Measurements from ENCODE around the gene KHK.
"Not testable (repeated sequence)": the region's sequence is repeated elsewhere in the genome, so short reads cannot be mapped to it uniquely, and the experiment has no call there.

Gene KHK

GRCh38 chr2:27060323-27060722 is 26.2 kb upstream of the KHK start:
- DNase-seq: no peak

- no peak for DNase-seq
Observed at GRCh38 chr2:27065128-27065527, 21.4 kb upstream of the KHK start.

DNA sequence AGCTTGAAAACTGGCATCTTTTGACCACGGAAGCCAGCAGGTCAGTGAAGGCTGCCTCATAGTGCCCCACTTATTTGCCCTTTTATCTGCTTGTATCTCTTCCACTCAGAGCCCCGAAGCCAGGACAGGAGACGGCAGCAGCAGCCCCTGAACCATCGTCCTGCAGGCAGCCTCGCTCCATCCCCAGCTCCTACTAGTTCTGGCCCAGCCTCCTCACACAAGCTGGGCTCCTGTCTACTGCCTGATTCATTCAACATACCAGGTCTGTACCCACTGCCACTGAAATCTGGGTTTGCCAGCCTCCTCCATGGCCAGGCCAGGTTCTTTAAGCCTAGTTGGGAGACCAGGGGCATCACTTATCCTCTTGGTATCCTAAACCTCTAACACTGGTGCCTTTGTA is 19.2 kb upstream of the KHK start:
- DNase-seq: no peak

DNA sequence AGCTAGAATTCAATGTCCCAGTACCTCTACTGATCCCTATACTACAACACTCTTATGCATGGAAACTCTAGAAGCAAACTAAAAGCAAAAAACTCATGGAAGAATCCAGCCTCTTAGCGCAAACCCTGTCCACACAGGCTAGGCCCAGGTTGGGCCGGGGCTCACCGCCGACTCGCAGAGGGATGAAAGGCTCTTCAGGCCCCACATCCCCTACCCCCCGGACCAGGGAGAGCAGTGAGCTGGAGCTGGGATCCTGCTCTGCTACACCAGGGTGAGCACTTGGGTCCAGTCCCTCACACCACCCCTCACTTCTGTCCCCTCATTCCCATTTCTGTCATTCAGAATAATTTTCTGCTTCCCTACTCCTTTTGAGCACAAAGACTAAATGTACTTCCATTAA is 17.1 kb upstream of the KHK start:
- DNase-seq: no peak

GRCh38 chr2:27069961-27070618 is 16.5 kb upstream of the KHK start:
- DNase-seq: no peak

GRCh38 chr2:27070653-27071276 is 15.8 kb upstream of the KHK start:
- no peak for DNase-seq

GRCh38 chr2:27071277-27071989 is 15.1 kb upstream of the KHK start, which contains the start of gene OST4:
Gene OST4, minus strand, starts transcription at chr2:27071654.
- peak; percentile 95 for DNase-seq

DNA sequence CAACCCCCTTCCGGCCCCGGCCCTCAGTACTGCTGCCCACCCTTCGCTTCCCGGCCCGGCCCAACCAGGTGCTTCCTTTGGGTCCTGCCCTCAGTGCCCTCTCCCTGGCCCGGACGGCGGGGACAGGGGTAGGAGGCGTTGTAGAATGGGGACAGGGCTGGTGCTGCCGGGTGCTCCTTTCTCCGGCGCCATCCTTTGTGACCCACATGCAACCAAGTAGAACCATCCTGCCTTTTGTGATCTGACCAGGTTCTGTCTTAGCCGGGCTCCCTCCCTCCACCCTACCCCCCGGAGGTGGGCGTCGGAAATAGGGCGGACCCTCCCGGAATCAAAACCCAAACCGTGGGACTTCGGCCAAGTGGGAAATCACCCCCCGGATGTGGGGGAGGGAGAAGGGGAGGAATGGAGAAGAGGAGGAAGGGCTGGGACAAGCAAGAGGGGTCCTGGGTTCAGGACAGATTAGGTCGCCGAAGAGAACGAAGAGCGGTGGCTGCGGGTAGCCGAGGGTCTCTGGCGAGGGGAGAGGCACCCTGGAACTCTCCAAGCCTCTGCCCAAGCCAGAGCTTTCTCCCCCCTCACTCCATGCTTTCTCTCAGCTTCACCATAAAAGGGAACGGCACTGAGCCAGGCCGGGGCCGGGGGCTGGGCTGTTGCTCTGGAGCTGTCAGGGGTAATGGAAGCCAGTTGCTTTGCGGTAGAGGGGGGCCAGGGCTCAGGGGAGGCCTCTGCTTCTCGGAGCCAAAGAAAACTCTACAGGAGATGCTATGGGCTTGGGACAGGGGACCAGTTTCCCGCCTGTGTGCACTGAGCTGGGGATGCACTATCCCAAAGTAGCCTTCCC is 14.4 kb upstream of the KHK start:
- DNase-seq: peak; percentile 38

DNA sequence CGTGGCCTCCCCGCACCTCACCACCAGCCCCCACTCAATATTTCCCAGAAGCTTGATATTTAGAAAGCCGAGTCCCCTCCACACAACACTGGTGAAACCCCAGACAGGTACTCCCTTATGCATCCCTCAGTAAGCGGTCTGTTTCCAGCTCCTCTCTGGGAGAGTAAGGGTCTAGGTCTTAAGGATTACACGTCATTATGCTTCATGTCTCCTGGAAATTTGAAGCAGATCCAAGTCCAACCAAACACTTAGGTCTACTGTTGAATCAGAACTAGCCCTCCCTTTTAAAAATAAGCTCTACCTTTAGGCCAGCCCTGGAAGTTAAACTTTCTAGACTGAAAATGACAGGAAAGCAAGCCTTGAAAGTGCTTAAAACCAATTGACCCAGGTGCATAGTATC is 13.7 kb upstream of the KHK start:
- no peak for DNase-seq

- no peak for DNase-seq
Observed at GRCh38 chr2:27073782-27074181, 12.8 kb upstream of the KHK start.

GRCh38 chr2:27074738-27075565 is 11.6 kb upstream of the KHK start:
- peak; percentile 47 for DNase-seq

DNA sequence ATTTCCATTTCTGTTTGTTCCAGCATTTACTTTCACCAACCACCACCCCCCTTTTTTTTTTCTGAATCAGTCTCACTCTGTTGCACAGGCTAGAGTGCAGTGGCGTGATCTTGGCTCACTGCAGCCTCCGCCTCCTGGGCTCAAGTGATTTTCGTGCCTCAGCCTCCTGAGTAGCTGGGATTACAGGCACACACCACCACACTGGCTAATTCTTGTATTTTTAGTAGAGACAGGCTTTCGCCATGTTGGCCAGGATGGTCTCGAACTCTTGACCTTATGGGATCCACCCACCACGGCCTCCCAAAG is 11.1 kb upstream of the KHK start:
- not testable (repeated sequence) for DNase-seq

DNA sequence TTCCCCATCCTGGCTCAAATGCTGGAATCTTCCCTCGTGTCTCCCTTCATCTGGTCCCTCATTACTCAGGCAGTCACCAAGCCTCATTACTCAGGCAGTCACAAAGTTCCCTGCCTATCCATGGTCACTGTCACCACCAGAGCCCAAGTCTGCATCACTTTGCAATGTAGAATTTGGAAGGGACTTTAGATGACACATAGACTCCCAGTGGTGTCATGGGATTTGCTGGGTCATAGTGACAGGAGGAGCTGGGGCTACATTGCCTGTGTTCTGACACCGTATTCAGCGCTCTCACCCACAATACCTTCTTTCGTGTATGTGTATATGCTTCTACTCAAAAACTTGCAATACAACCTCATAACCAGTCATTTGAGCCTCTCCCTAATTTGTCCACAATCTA is 10.2 kb upstream of the KHK start:
- DNase-seq: no peak

- DNase-seq: no peak
Observed at GRCh38 chr2:27077231-27077630, 9.3 kb upstream of the KHK start.

- DNase-seq: no peak
Observed at GRCh38 chr2:27078267-27079194, 8.0 kb upstream of the KHK start, which contains the start of gene EMILIN1. Gene EMILIN1, plus strand, starts transcription at chr2:27078615. Its CDS starts 451 bp downstream, at chr2:27079066.

DNA sequence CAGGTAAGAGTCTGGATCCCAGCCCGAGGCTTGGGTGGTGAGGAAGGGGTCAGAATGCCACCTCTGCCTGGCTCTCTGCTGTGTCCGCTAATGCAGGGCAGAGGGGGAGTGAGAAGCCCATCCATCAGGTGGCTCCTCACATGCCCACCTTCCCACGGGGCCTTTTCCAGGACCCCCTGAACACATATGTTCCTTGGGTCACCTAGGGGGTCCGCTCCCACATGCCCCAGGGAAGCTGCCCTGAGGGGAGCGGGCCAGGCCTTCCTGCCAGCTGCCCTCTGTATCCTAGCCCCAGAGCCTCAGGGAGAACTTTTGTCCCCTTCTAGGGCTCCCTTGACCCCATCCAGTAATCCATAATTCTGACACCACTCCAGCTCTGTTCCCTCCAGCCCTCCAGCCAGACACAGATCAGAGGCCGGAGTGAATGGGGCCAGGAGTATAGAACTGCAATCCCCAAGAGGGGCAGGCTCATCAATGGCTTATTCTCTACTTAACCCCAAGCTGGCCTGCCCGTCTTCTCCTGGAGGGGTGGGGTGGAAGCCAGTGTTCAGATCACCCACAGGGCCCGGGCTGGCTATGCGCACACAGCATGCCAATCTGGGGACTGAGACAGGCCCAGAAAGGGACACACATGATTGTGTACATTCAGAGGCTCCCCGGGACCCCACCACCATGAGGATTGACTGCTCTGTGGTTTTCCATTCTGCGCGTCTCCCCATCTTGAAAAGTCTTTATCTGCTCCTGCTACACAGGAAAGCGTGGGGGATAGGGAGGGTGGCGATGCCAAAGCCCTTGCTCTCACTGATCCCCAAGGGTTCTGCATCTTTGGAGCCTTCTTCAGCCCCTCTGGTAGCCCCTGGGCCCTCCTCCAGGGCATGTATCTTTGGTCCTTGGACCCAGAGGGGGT is 7.1 kb upstream of the KHK start:
- no peak for DNase-seq

GRCh38 chr2:27080140-27080469 is 6.5 kb upstream of the KHK start:
- DNase-seq: no peak

DNA sequence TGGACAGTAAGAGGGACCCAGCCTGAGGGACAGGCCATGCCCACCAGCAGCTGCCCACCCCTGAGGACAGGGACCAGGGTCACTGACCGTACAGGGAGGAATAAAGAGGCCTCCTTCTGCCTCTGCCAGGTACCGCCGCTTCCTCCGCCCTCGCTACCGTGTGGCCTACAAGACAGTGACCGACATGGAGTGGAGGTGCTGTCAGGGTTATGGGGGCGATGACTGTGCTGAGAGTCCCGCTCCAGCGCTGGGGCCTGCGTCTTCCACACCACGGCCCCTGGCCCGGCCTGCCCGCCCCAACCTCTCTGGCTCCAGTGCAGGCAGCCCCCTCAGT is 6.0 kb upstream of the KHK start:
- no peak for DNase-seq

DNA sequence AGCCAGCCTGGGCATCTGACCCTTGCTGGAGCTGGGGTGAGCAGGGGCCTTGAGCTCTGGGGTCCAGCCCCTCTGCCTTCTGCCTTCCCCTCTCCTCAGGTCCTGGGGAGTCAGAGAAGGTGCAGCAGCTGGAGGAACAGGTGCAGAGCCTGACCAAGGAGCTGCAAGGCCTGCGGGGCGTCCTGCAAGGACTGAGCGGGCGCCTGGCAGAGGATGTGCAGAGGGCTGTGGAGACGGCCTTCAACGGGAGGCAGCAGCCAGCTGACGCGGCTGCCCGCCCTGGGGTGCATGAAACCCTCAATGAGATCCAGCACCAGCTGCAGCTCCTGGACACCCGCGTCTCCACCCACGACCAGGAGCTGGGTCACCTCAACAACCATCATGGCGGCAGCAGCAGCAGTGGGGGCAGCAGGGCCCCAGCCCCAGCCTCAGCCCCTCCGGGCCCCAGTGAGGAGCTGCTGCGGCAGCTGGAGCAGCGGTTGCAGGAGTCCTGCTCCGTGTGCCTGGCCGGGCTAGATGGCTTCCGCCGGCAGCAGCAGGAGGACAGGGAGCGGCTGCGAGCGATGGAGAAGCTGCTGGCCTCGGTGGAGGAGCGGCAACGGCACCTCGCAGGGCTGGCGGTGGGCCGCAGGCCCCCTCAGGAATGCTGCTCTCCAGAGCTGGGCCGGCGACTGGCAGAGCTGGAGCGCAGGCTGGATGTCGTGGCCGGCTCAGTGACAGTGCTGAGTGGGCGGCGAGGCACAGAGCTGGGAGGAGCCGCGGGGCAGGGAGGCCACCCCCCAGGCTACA is 4.4 kb upstream of the KHK start:
- DNase-seq: no peak
